Activated naive CD8-positive, alpha-beta T cell treated with anti-CD3 and anti-CD28 coated beads, Interleukin-2, amount 50 U/mL, for 24 hours (primary cell): ENCODE measurements around the gene PPP1R7.

Source experiments
- ATAC-seq: fragments of 150-1000 bp; cut with Tn5 transposase; one replicate; pipeline ENCODE4 v1.10.0; 2021
- DNase-seq: peaks from one replicate; pipeline ENCODE4 v3.0.0; 2021
- H3K27ac Mint-ChIP-seq: one replicate; pipeline ENCODE4 v1.8.0; 2021; ENCODE audit warnings: mild to moderate bottlenecking, mixed read lengths
- H3K27me3 Mint-ChIP-seq: one replicate; pipeline ENCODE4 v1.8.0; 2021; ENCODE audit warnings: mixed read lengths
- H3K36me3 Mint-ChIP-seq: one replicate; pipeline ENCODE4 v1.8.0; 2021; ENCODE audit warnings: low read depth, mixed read lengths
- H3K4me1 Mint-ChIP-seq: one replicate; pipeline ENCODE4 v1.8.0; 2021; ENCODE audit warnings: mixed read lengths
- H3K4me3 Mint-ChIP-seq: one replicate; pipeline ENCODE4 v1.8.0; 2021; ENCODE audit warnings: mild to moderate bottlenecking, moderate library complexity, mixed read lengths
- H3K9me3 Mint-ChIP-seq: one replicate; pipeline ENCODE4 v1.8.0; 2021; ENCODE audit warnings: mixed read lengths

PPP1R7 gene

DNA sequence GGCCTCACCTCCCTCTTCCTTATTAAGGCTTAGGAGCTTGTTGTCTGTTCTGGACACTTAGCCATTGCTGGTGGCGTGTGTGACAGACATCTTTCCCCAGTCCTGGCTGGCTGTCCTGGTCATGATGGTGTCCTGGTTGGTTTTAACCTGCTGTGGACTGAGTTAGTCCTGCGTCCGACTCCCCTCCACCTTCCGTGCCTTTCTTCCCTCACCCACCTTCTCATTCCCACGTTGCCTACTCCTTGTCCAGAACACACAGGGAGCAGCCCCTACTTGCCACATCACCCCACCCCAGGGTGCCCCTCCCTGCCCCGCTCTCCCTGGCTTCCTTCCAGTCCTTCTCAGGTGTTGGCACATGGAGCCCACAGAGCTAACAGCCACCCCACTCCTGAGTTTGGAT, 47.7 kb downstream of the PPP1R7 start:
- no peaks in the 10 kb centered on the region for H3K36me3 Mint-ChIP-seq
- no peaks in the 10 kb centered on the region for H3K9me3 Mint-ChIP-seq
- no peak overlapping the region for H3K4me3 Mint-ChIP-seq
- no peaks in the 10 kb centered on the region for H3K27me3 Mint-ChIP-seq
- ATAC-seq (no peak), DNase-seq (no peak)
- no peak overlapping the region for H3K27ac Mint-ChIP-seq
- no peaks in the 10 kb centered on the region for H3K4me1 Mint-ChIP-seq

DNA sequence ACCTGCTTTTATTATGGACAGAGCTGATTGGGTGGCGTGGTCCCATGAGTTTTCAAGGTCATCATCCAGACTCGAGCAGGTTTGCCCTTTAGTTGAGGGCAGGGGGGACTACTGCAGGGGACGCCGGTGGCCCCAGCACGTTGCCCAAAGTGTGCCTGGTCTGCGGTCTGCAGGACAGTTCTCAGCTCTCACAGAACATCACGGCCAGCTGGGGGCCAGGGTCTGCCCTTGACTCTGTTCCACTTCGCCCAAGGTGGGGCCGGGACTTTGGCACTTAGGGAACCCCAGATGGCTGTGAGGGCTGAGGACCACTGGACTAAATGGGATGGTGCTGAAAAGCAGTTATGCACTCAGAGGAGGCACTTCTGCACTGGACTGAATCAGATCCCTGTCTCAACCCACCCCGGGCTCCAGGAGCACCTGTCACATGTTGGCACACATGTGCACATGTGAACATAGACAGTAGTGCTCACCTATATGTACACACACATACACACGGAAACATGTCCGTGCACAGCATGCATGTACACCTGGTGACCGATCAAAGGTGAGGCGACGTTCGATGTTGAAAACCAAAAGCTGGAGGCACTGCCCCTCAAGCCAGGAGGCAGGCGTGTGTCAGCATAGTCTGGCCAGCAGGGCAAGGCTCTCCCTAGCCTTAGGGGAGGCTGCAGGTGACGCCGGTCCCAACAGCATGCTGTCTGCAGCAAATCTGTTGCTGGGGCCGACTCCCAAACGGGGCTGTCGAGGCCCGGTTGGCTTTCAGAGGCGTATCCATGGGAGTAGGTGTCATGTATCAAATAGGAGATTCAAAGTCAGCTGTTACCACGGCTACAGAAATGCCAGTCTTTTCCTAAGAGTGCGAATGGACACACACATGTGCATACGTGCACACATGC, 48.4 kb downstream of the PPP1R7 start:
- Mint-ChIP-seq H3K9me3 (no peaks in the 10 kb centered on the region), H3K27me3 (no peaks in the 10 kb centered on the region), H3K4me3 (no peak overlapping the region), H3K4me1 (no peaks in the 10 kb centered on the region), H3K36me3 (no peaks in the 10 kb centered on the region), H3K27ac (no peak overlapping the region)
- DNase-seq (no peak), ATAC-seq (no peak)

DNA sequence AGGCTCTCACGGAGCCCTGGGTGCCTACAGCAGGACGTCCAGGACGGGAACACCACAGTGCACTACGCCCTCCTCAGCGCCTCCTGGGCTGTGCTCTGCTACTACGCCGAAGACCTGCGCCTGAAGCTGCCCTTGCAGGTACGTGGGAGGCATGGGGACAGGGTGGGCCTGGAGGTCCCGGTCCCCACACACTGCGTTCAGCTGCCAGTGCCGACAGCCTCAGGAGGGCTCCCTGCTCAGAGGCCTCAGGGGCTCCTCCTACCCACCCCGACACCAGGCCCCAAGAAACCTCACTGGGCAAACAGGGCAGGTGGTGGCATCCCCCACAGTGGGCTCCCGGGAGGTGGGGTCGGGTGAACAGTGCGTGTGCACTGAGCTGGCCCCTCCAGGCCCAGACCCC, 49.0 kb downstream of the PPP1R7 start:
- Mint-ChIP-seq H3K4me1 (no peaks in the 10 kb centered on the region), H3K27ac (no peak overlapping the region), H3K4me3 (no peak overlapping the region), H3K36me3 (no peaks in the 10 kb centered on the region), H3K9me3 (no peaks in the 10 kb centered on the region), H3K27me3 (no peaks in the 10 kb centered on the region)
- DNase-seq (no peak), ATAC-seq (no peak)

DNA sequence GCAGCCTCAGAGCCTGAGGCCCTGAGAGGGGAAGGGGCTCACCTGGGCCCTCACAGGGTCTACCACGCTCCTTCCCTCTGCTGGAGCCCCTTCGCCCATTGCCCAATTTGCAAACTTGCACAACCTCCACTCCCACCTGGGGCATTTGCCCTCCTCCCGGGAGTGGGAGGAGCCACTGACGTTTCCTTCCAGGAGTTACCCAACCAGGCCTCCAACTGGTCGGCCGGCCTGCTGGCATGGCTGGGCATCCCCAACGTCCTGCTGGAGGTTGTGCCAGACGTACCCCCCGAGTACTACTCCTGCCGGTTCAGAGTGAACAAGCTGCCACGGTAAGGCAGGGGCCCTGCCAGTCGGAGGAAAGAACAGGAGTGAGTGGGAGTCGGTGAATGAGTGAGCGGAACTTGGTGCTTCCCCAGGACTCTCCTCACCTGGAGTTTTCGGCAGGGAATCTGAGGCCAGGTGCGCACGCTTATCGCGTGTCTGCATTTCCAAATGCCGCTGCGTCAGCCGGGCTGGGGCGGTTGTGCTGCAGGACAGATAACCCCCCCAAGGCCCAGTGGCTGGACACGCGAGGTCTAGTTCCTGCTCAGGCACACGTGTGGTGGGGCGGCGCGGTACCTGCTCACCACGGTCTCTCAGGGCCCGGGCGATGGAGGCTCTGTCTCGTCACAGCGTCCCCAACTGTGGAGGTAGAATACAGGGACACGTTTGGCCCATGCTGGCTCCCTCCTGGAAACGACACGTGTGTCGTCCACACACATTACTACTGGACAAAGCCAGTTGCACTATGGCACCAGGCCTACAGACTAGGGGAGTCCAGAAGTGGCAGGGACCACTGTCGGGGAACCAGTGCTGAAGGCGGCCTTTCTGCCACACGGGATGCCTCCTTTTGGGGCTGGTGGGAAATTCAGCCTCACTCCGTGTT, 49.9 kb downstream of the PPP1R7 start:
- Mint-ChIP-seq H3K36me3 (no peaks in the 10 kb centered on the region), H3K9me3 (no peaks in the 10 kb centered on the region), H3K27ac (no peak overlapping the region), H3K4me1 (no peaks in the 10 kb centered on the region), H3K4me3 (no peak overlapping the region), H3K27me3 (no peaks in the 10 kb centered on the region)
- DNase-seq (no peak), ATAC-seq (no peak)

DNA sequence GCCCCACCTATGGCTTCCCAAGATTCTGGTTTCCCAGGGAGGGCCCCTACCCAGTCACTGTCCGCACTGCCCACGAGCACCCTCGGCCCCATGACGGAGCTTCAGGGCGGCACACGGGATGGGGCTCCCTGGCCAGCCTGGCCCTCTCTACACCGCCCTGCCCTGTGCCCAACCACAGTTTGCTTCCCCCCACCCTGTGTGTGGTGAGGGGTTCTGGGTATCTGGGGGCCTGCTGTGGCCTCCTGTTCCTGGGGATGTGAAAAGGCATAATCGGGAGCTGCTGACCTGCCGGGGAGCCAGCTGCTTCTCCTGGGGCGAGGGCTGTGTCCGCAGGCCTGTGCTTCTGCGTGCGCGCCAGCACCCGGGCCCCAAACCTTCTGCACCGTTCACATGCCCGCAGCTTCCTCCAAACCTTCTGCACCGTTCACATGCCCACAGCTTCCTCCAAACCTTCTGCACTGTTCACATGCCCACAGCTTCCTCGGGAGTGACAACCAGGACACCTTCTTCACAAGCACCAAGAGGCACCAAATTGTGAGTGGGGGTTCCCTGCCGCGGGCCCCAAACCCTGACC, 50.6 kb downstream of the PPP1R7 start:
- H3K27ac Mint-ChIP-seq = no peak overlapping the region
- H3K27me3 Mint-ChIP-seq = no peaks in the 10 kb centered on the region
- no peak for DNase-seq
- no peak for ATAC-seq
- no peaks in the 10 kb centered on the region for H3K36me3 Mint-ChIP-seq
- H3K4me1 Mint-ChIP-seq = no peaks in the 10 kb centered on the region
- H3K4me3 Mint-ChIP-seq = no peak overlapping the region
- H3K9me3 Mint-ChIP-seq = no peaks in the 10 kb centered on the region

DNA sequence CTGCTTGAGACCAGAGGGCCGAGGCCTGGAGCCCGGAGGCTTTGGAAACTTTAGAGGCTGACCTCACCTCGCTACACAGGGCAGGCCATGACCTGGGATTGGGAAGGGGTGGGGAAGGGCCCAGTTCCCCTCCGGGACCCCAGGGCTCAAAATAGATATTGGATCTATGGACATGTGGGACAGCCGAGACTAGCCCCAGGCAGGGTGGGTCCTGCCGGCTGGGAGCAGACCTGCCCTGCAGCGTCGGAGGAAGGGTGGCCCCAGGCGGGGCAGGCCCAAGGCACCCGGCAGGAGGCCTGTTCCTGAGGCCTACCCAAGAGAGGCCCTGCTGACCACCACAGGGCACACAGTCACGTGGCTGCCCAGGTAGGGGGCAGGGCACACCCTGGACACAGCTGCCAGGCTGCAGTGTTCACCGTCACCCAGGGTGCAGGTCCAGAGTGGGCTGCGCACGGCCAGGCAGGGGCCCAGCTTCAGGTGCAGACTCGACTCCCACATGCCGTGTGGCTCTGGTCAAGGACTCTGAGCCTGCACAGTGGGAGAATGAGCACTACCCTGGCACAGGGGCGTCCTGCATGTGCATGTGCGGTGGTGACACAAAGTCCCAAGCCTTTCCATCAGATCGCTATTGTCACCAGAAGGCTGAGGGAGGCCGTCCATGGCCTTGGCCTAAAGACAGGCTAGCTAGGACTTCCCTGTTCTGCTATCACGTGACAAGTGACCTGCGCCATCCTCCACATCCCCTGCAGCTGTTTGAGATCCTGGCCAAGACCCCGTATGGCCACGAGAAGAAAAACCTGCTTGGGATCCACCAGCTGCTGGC, 51.4 kb downstream of the PPP1R7 start:
- no peaks in the 10 kb centered on the region for H3K4me1 Mint-ChIP-seq
- no peaks in the 10 kb centered on the region for H3K36me3 Mint-ChIP-seq
- no peaks in the 10 kb centered on the region for H3K27me3 Mint-ChIP-seq
- ATAC-seq (no peak), DNase-seq (no peak)
- H3K4me3 Mint-ChIP-seq = no peak overlapping the region
- no peaks in the 10 kb centered on the region for H3K9me3 Mint-ChIP-seq
- H3K27ac Mint-ChIP-seq = no peak overlapping the region

DNA sequence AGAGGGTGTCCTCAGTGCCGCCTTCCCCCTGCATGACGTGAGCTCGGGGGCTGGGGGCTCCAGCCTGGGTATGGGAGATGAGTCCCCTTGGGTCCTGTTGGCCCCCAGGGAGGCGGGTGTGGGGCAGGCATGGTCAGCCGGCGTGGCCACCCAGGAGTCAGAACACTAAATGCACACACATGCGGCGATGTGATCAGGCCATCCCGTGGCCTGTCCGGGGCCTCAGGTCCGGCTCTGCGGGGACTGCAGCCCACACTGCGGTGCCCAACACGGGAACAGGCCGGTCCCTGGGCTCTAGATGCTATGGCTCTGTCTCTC, 52.0 kb downstream of the PPP1R7 start:
- H3K9me3 Mint-ChIP-seq = no peaks in the 10 kb centered on the region
- H3K4me3 Mint-ChIP-seq = no peak overlapping the region
- no peaks in the 10 kb centered on the region for H3K36me3 Mint-ChIP-seq
- no peaks in the 10 kb centered on the region for H3K4me1 Mint-ChIP-seq
- DNase-seq = no peak
- no peak overlapping the region for H3K27ac Mint-ChIP-seq
- no peaks in the 10 kb centered on the region for H3K27me3 Mint-ChIP-seq
- no peak for ATAC-seq

DNA sequence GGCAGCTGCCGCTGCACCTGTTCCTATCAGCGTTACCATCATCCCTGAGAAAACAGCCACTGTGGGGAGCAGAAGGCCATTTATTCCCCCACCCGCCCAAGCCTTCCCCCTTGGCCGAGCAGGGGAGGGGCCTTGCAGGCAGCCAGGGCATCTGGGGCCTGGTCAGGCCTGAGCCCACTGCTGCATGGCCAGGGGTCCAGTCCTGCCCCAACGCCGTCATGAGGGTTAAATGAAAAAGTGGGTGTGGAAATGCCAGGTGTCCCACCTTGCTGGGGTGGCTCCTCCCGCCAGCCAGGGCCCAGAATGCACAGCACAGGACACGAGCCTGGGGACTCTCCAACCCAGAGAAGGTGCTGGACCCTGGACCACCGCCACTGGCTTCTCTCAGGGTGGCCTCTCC, 52.4 kb downstream of the PPP1R7 start:
- Mint-ChIP-seq H3K4me3 (no peak overlapping the region), H3K4me1 (no peaks in the 10 kb centered on the region), H3K27me3 (no peaks in the 10 kb centered on the region), H3K9me3 (no peaks in the 10 kb centered on the region), H3K36me3 (no peaks in the 10 kb centered on the region), H3K27ac (no peak overlapping the region)
- no peak for DNase-seq
- no peak for ATAC-seq

DNA sequence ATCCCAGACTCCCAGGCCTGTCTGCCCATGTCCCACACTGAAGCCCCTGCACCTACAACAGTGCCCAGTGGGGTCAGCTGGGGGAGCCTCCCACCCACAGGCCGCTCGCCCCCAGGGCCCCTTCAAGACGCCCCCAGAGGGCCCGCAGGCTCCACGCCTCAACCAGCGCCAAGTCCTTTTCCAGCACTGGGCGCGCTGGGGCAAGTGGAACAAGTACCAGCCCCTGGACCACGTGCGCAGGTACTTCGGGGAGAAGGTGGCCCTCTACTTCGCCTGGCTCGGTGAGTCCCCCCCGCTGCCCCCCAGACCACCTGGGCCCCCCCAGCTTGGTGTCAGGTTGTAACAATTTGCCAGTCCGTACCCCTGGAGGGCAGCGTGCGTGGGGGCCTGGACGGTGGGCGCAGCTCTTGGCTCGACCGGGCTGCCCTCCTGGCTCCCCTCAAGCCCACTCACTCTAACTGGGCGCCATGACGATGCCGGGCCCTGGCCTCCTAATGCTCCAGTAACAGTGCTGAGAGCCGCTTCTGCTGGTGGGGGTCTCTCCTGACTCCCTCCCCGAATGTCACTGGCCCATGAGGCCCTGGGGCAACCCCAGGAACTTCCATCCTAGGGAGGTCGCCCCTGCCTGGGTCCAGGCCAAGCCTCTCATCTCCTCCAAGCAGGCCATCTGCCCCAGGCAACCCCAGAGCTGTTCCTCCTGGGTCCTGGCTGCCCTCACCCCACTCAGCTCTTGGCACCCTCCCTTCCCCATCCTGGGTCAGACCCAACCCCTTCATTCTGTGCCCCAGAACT, 53.1 kb downstream of the PPP1R7 start:
- no peak for ATAC-seq

DNA sequence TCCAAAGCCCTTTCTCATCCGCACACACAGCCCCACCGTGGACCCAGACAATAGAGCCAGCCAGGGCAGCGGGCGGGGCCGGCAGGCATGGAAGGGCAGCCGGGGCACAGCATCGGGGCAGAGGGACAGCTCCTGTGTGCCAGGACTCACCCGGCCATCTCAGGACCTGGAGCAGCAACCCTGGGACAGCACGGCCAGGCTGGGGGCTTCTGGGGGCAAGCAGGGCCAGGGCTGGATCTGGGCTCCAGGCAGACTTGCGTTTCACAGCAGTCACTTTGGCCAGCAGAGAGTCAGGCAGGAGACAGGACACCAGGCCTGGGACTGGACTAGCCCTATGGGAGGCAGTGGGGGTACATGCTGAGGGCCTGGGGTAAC, 53.7 kb downstream of the PPP1R7 start:
- Mint-ChIP-seq H3K4me3 (no peak overlapping the region), H3K36me3 (no peaks in the 10 kb centered on the region), H3K4me1 (no peaks in the 10 kb centered on the region), H3K9me3 (no peaks in the 10 kb centered on the region), H3K27me3 (no peaks in the 10 kb centered on the region), H3K27ac (no peak overlapping the region)
- ATAC-seq (no peak), DNase-seq (no peak)

More for the DNA sequence above, 53.1 kb downstream of the PPP1R7 start:
- DNase-seq = no peak
- Mint-ChIP-seq H3K27me3 (no peaks in the 10 kb centered on the region), H3K9me3 (no peaks in the 10 kb centered on the region), H3K4me3 (no peak overlapping the region), H3K27ac (no peak overlapping the region), H3K36me3 (no peaks in the 10 kb centered on the region), H3K4me1 (no peaks in the 10 kb centered on the region)

DNA sequence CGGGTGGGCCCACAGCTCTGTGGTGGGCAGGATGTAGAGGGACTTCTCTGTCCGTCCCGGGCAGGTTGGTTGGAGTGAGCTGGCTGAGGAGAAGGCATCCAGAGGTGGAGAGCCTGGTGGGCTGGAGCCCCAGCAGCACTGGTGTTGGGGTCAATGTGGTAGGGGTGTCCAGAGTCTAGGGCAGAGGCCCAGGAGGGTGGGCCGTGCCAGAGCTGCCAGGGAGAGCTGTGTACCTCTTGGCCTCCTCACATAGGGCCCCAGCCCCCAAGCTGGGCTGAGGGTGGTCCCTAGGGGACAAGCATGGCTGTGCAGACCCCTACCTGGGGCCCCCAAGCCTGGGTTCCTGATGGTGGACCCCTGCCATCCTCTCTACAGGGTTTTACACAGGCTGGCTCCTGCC, 54.2 kb downstream of the PPP1R7 start:
- H3K27ac Mint-ChIP-seq = no peak overlapping the region
- H3K36me3 Mint-ChIP-seq = no peaks in the 10 kb centered on the region
- H3K4me3 Mint-ChIP-seq = no peak overlapping the region
- DNase-seq = no peak
- H3K27me3 Mint-ChIP-seq = no peaks in the 10 kb centered on the region
- H3K4me1 Mint-ChIP-seq = no peaks in the 10 kb centered on the region
- H3K9me3 Mint-ChIP-seq = no peaks in the 10 kb centered on the region
- no peak for ATAC-seq

DNA sequence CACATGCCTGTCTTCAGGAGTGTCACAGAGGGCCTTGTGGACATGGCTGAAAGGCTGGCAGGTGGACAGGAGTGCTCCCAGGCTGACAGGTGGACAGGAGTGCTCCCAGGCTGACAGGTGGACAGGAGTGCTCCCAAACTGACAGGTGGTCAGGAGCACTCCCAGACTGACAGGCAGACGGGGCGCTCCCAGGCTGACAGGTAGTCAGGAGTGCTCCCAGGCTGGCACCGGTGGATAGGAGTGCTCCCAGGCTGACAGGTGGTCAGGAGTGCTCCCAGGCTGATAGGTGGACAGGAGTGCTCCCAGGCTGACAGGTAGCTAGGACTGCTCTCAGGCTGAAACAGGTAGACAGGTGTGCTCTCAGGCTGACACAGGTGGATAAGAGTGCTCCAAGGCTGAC, 54.8 kb downstream of the PPP1R7 start:
- Mint-ChIP-seq H3K27ac (no peak overlapping the region), H3K4me1 (no peaks in the 10 kb centered on the region), H3K9me3 (no peaks in the 10 kb centered on the region), H3K4me3 (no peak overlapping the region), H3K27me3 (no peaks in the 10 kb centered on the region), H3K36me3 (no peaks in the 10 kb centered on the region)
- DNase-seq (no peak), ATAC-seq (no peak)

DNA sequence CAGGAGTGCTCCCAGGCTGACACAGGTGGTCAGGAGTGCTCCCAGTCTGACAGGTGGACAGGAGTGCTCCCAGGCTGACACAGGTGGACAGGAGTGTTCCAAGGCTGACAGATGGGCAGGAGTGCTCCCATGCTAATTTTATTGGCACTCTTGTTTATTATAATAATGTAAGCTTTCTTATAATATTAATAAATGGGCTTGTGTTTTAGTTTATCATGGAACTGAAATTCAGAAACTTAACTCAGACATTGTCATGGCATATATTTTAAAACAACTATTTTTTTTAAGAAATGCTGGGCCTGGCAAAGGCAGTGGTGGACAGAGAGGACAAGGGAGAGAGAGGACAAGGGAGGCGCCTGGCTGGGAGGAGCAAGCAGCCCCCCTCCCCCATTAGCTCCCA, 56.9 kb downstream of the PPP1R7 start:
- no peak overlapping the region for H3K4me3 Mint-ChIP-seq
- H3K4me1 Mint-ChIP-seq = no peaks in the 10 kb centered on the region
- H3K27ac Mint-ChIP-seq = no peak overlapping the region
- ATAC-seq (no peak), DNase-seq (no peak)
- no peaks in the 10 kb centered on the region for H3K36me3 Mint-ChIP-seq
- no peaks in the 10 kb centered on the region for H3K27me3 Mint-ChIP-seq
- H3K9me3 Mint-ChIP-seq = no peaks in the 10 kb centered on the region

DNA sequence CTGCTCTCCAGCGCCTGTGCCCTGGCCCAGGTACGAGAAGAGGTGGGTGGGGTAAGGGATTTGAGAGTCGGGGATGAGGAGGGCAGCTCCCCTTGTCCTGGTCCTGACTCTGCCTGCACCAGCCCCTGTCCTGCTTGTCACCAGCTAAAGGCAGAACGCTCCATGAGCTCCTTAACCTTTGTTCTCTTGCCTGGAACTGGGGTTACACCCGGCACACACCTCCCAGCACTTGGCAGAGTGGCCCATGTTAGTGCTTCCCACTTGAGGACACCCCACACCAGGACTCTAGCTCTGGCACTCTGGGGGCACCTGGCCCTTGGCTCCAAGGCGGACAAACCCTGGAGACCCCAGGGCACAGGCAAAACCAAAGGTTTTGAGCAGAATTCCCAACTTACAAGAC, 57.4 kb downstream of the PPP1R7 start:
- no peaks in the 10 kb centered on the region for H3K27me3 Mint-ChIP-seq

More for the DNA sequence above, 57.4 kb downstream of the PPP1R7 start:
- Mint-ChIP-seq H3K27ac (no peak overlapping the region), H3K9me3 (no peaks in the 10 kb centered on the region), H3K36me3 (no peaks in the 10 kb centered on the region), H3K4me1 (no peaks in the 10 kb centered on the region), H3K4me3 (no peak overlapping the region)
- ATAC-seq (no peak), DNase-seq (no peak)
